KMS-11 (cell line): ENCODE measurements around the gene TBL2.

Experiments
- H2AFZ ChIP-seq: fragments of 200-600 bp; sonication (generic); 2 replicates; pipeline ENCODE4 v1.6.1; 2016; ENCODE audit warnings: antibody characterized with exemption, mixed run types, low read depth
- H3K27ac ChIP-seq: fragments of 200-600 bp; sonication (generic); 2 replicates; pipeline ENCODE4 v1.6.1; 2016; ENCODE audit warnings: mild to moderate bottlenecking, mixed run types
- H3K27me3 ChIP-seq: fragments of 200-600 bp; sonication (generic); 2 replicates; pipeline ENCODE4 v1.6.1; 2017; ENCODE audit warnings: mild to moderate bottlenecking, low read depth, mixed run types, moderate library complexity; ENCODE audit not compliant: insufficient read depth
- H3K36me3 ChIP-seq: fragments of 200-600 bp; sonication (generic); 2 replicates; pipeline ENCODE4 v1.6.1; 2017; ENCODE audit warnings: mild to moderate bottlenecking, mixed run types; ENCODE audit not compliant: insufficient read depth
- H3K4me1 ChIP-seq: fragments of 200-600 bp; sonication (generic); 2 replicates; pipeline ENCODE4 v1.6.1; 2016; ENCODE audit warnings: mild to moderate bottlenecking, low read depth, mixed run types; ENCODE audit not compliant: poor library complexity, severe bottlenecking
- H3K4me2 ChIP-seq: fragments of 200-600 bp; sonication (generic); 2 replicates; pipeline ENCODE4 v1.7.0; 2016; ENCODE audit warnings: mild to moderate bottlenecking, mixed run types
- H3K4me3 ChIP-seq: fragments of 200-600 bp; sonication (generic); IDR thresholded peaks from 2 replicates; pipeline ENCODE4 v1.6.1; 2017; ENCODE audit warnings: low read depth, low read length, mixed read lengths; ENCODE audit not compliant: insufficient read depth
- H3K79me2 ChIP-seq: fragments of 200-600 bp; sonication (generic); 2 replicates; pipeline ENCODE4 v1.6.1; 2016; ENCODE audit warnings: low read depth, mixed run types; ENCODE audit not compliant: insufficient read depth
- H3K9ac ChIP-seq: fragments of 200-600 bp; sonication (generic); 2 replicates; pipeline ENCODE4 v1.6.1; 2016; ENCODE audit warnings: mild to moderate bottlenecking, mixed run types
- H4K20me1 ChIP-seq: fragments of 200-600 bp; sonication (generic); 2 replicates; pipeline ENCODE4 v1.6.1; 2016; ENCODE audit warnings: mild to moderate bottlenecking, mixed run types; ENCODE audit not compliant: insufficient read depth
- CTCF ChIP-seq: fragments of 200-600 bp; sonication (generic); conservative IDR thresholded peaks from 2 replicates; pipeline ENCODE4 v1.6.1; 2017; ENCODE audit warnings: low read depth, mild to moderate bottlenecking, antibody characterized with exemption, low read length, moderate library complexity, mixed read lengths

TBL2 gene

GRCh38 chr7:73549176-73549575 lies 29.2 kb downstream of the TBL2 start:
- Histone ChIP-seq H2AFZ (no peak overlapping the region), H3K27ac (no peak overlapping the region; the same call in 1 of the 2 replicates), H3K36me3 (peaks cover 14% of the 10 kb centered on the region; the same call in 1 of the 2 replicates), H3K4me2 (peak overlapping the region; percentile 99; the same call in 1 of the 2 replicates), H3K4me3 (no peak overlapping the region), H3K79me2 (peaks cover 94% of the 10 kb centered on the region), H4K20me1 (0 out of 2 replicates have a peak, but pooled peaks cover 5% of the 10 kb centered on the region), H3K27me3 (no peaks in the 10 kb centered on the region), H3K9ac (no peak overlapping the region), H3K4me1 (peaks cover 61% of the 10 kb centered on the region)
- TF ChIP-seq CTCF: no peak

GRCh38 chr7:73547841-73548240 lies 30.5 kb downstream of the TBL2 start:
- H3K4me2 ChIP-seq: peak overlapping the region; percentile 99
- peaks cover 14% of the 10 kb centered on the region; the same call in 1 of the 2 replicates for H3K36me3 ChIP-seq
- H4K20me1 ChIP-seq: 0 out of 2 replicates have a peak, but pooled peaks cover 5% of the 10 kb centered on the region

GRCh38 chr7:73544678-73545077 lies 33.7 kb downstream of the TBL2 start:
- Histone ChIP-seq H3K36me3 (peaks cover 14% of the 10 kb centered on the region; the same call in 1 of the 2 replicates), H3K27me3 (no peaks in the 10 kb centered on the region), H3K27ac (no peak overlapping the region), H4K20me1 (0 out of 2 replicates have a peak, but pooled peaks cover 5% of the 10 kb centered on the region), H3K79me2 (peaks cover 67% of the 10 kb centered on the region), H3K4me3 (no peak overlapping the region), H3K9ac (no peak overlapping the region), H3K4me2 (no peak overlapping the region), H2AFZ (no peak overlapping the region), H3K4me1 (peaks cover 52% of the 10 kb centered on the region)
- no peak for TF ChIP-seq CTCF

More at GRCh38 chr7:73547841-73548240, 30.5 kb downstream of the TBL2 start:
- no peak for TF ChIP-seq CTCF
- no peak overlapping the region for H3K4me3 ChIP-seq
- H2AFZ ChIP-seq: no peak overlapping the region
- H3K4me1 ChIP-seq: peaks cover 60% of the 10 kb centered on the region
- peak overlapping the region; percentile 7; the same call in 1 of the 2 replicates for H3K9ac ChIP-seq
- H3K79me2 ChIP-seq: peaks cover 91% of the 10 kb centered on the region
- no peaks in the 10 kb centered on the region for H3K27me3 ChIP-seq
- peak overlapping the region; percentile 78 for H3K27ac ChIP-seq

GRCh38 chr7:73541722-73542121 lies 36.7 kb downstream of the TBL2 start:
- no peak overlapping the region for H2AFZ ChIP-seq
- no peak for TF ChIP-seq CTCF
- H3K27me3 ChIP-seq: no peaks in the 10 kb centered on the region
- peaks cover 23% of the 10 kb centered on the region for H3K4me1 ChIP-seq
- no peak overlapping the region for H3K27ac ChIP-seq
- H3K9ac ChIP-seq: no peak overlapping the region
- H4K20me1 ChIP-seq: 0 out of 2 replicates have a peak, but pooled peaks cover 5% of the 10 kb centered on the region
- H3K4me3 ChIP-seq: no peak overlapping the region
- no peak overlapping the region for H3K4me2 ChIP-seq
- peaks cover 40% of the 10 kb centered on the region for H3K79me2 ChIP-seq
- peaks cover 32% of the 10 kb centered on the region; the same call in 1 of the 2 replicates for H3K36me3 ChIP-seq
